Testis (tissue), 3 donors: ENCODE data around the gene SMAD3. TPM values are rescaled to one million over a fixed set of nuclear protein-coding genes. Genes with fewer than 3 reads are reported as not detected.

Experiments
- DNase-seq: peaks from one replicate; pipeline ENCODE4 v3.0.0-alpha.2; 2019
- H3K27ac ChIP-seq, 2 donors: fragments of 200-600 bp; sonication (generic); one replicate each; pipeline ENCODE4 v1.5.1; 2019
- H3K27me3 ChIP-seq: fragments of 200-600 bp; sonication (generic); one replicate; pipeline ENCODE4 v1.5.1; 2019
- H3K36me3 ChIP-seq: fragments of 200-600 bp; sonication (generic); one replicate; pipeline ENCODE4 v1.5.1; 2017; ENCODE audit warnings: low read depth; ENCODE audit errors: missing control alignments
- H3K4me1 ChIP-seq: fragments of 200-600 bp; sonication (generic); one replicate; pipeline ENCODE4 v1.5.1; 2019
- H3K4me3 ChIP-seq, 2 donors: fragments of 200-600 bp; sonication (generic); one replicate each; pipeline ENCODE4 v1.5.1; 2017 to 2019
- H3K9me3 ChIP-seq: fragments of 200-600 bp; sonication (generic); one replicate; pipeline ENCODE4 v1.5.1; 2017
- CTCF ChIP-seq, 3 experiments: fragments of 450-650 bp in 2 of 3; fragments of 200-600 bp in 1 of 3; sonication (generic) in 1 of 3; IDR thresholded peaks; one replicate each; pipeline ENCODE4 v1.5.1; 2016 to 2019; ENCODE audit warnings: antibody characterized with exemption in 3 of 3, mild to moderate bottlenecking in 2 of 3, moderate library complexity in 1 of 3
- POLR2A ChIP-seq: fragments of 450-650 bp; IDR thresholded peaks from one replicate; pipeline ENCODE4 v1.6.1; 2017; ENCODE audit warnings: antibody characterized with exemption, mild to moderate bottlenecking, moderate library complexity
- WGBS, 2 donors: methylation state at CpG; one replicate each; pipeline ENCODE4 v1.1.5; 2018; 5-methylcytosine and 5-hydroxymethylcytosine counted together
- intact Hi-C: fragments of 100-400 bp; cut with DNase I; formaldehyde crosslinking; loops from one replicate; pipeline ENCODE4 v1.15.1; 2023; ENCODE audit warnings: low total_unique reads
- polyA plus RNA-seq: library from polyadenylated mRNA; stranded (reverse); fragments of 350-450 nt; fragmentation: Illumina TruSeq; extraction: RNeasy Lipid Tissue Mini Kit (QIAGEN cat#74804); gene quantifications from one replicate; pipeline ENCODE4 v1.2.3, GENCODE V29; 2014; ENCODE audit warnings: low read depth, low replicate concordance; ENCODE audit not compliant: insufficient read depth
- total RNA-seq, 2 donors: library from RNA; depleted of rRNA; stranded (reverse); fragments of >200 nt; gene quantifications; one replicate each; pipeline ENCODE4 v1.2.3, GENCODE V29; 2016

SMAD3 gene
- total and polyA plus RNA-seq, 3 donors from 2014 or later: 11.4 to 31.6 (median 18.7) TPM

GRCh38 chr15:67047149-67047661 lies 18.2 kb upstream of the SMAD3 start:
- no peak for DNase-seq
- Histone ChIP-seq H3K4me3 (no peak overlapping the region), H3K4me1 (peaks cover 31% of the 10 kb centered on the region), H3K27ac (no peak overlapping the region), H3K9me3 (no peaks in the 10 kb centered on the region), H3K36me3 (no peaks in the 10 kb centered on the region), H3K27me3 (no peaks in the 10 kb centered on the region)
- TF ChIP-seq POLR2A: no peak
- no peak for TF ChIP-seq CTCF (IDR thresholded peaks at IDR 0.05)
- intact Hi-C loops: no loop called here
- 71 to 73% methylated on average over 1 of the region's 1 CpG for whole genome bisulfite sequencing, 2 donors

- Histone ChIP-seq H3K27ac (no peak overlapping the region), H3K4me3 (no peak overlapping the region), H3K27me3 (no peaks in the 10 kb centered on the region), H3K4me1 (peaks cover 31% of the 10 kb centered on the region), H3K36me3 (no peaks in the 10 kb centered on the region), H3K9me3 (no peaks in the 10 kb centered on the region)
- 78 to 84% methylated on average over 7 to 9 of the region's 9 CpGs for WGBS, 2 donors
- TF ChIP-seq POLR2A (no peak), CTCF (IDR thresholded peaks at IDR 0.05) (no peak)
- intact Hi-C loops: no loop called here
- no peak for DNase-seq
Observed at GRCh38 chr15:67048281-67049279, 16.8 kb upstream of the SMAD3 start.

- Histone ChIP-seq H3K27me3 (no peaks in the 10 kb centered on the region), H3K9me3 (no peaks in the 10 kb centered on the region), H3K4me1 (peaks cover 28% of the 10 kb centered on the region), H3K4me3 (no peak overlapping the region), H3K27ac (no peak overlapping the region), H3K36me3 (no peaks in the 10 kb centered on the region)
- DNase-seq: no peak
- 73 to 82% methylated on average over 4 to 6 of the region's 6 CpGs for WGBS, 2 donors
- TF ChIP-seq CTCF (IDR thresholded peaks at IDR 0.05) (no peak), POLR2A (no peak)
- intact Hi-C loops: no loop called here
Observed at GRCh38 chr15:67049351-67050044, 15.9 kb upstream of the SMAD3 start.

- Histone ChIP-seq H3K36me3 (no peaks in the 10 kb centered on the region), H3K4me1 (peaks cover 27% of the 10 kb centered on the region), H3K27ac (no peak overlapping the region), H3K27me3 (no peaks in the 10 kb centered on the region), H3K4me3 (no peak overlapping the region), H3K9me3 (no peaks in the 10 kb centered on the region)
- WGBS, 2 donors: 62 to 64% methylated on average over 3 of the region's 3 CpGs
- TF ChIP-seq CTCF (IDR thresholded peaks at IDR 0.05) (no peak), POLR2A (no peak)
- intact Hi-C loops: no loop called here
- DNase-seq: no peak
Observed at GRCh38 chr15:67050062-67050461, 15.3 kb upstream of the SMAD3 start.
